ENCODE measurements around the gene CASTOR1.

CASTOR1 gene

GRCh38 chr22:30284172-30284571 lies 5.1 kb downstream of the CASTOR1 start:
- no peak for DNase-seq (ENCODE audit: low read depth)

DNA sequence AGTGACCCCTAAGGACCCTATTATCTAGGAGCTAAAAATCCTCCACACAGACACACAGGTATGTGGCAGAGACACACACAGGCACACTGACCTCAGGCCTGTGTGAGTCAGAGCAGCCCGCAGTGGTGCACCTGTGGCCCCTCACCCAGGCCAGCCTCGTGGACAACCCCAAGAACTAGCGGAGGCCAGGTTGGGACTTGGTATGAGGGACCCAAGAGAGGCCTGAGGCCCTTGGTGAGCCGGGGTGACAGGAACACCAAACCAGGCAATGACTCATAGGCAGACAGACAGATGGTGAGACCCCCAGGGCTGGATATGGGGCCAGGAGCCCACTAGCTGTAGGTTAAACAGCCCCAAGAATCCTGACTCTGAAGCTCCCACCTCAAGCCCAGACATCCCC lies 6.0 kb downstream of the CASTOR1 start:
- DNase-seq (ENCODE audit: low read depth) = no peak

GRCh38 chr22:30282616-30283046 lies 6.7 kb downstream of the CASTOR1 start:
- DNase-seq (ENCODE audit: low read depth) = no peak

DNA sequence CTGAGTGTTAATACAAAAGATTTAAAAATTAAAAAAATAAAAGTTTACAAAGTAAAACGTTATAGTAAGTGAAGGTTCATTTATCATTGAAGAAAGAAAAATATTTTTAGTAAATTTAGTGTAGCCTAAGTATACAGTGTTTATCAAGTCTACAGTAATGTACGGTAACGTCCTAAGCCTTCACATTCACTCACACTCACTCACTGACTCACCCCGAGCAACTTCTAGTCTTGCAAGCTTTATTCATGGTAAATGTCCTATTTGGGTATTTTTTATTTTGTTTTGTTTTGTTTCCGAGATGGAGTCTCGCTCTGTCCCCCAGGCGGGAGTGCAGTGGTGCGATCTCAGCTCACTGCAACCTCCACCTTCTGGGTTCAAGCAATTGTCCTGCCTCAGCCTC lies 8.8 kb downstream of the CASTOR1 start:
- no peak for DNase-seq (ENCODE audit: low read depth)

DNA sequence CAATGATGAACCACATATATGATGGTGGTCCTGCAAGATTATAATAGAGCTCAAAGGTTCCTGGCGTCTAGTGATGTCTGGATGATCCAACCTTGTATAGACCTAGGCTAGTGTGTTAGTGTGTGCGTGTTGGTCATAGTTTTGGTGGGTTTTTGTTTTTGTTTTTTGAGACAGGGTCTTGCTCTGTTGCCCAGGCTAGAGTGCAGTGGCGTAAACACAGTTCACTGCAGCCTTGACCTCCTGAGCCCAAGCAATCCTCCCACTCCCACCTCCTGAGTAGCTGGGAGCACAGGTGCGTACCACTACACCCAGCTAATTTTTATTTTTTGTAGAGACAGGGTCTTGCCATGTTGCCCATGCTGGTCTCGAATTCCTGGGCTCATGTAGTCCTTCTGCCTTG lies 9.4 kb downstream of the CASTOR1 start:
- no peak for DNase-seq (ENCODE audit: low read depth)

- DNase-seq (ENCODE audit: low read depth) = no peak
Observed at GRCh38 chr22:30279046-30279788, 10.1 kb downstream of the CASTOR1 start.

GRCh38 chr22:30277547-30278344 lies 11.6 kb downstream of the CASTOR1 start:
- DNase-seq (ENCODE audit: low read depth) = peak; percentile 73

- DNase-seq (ENCODE audit: low read depth) = no peak
Observed at GRCh38 chr22:30276039-30276438, 13.3 kb downstream of the CASTOR1 start.

GRCh38 chr22:30275625-30276024 lies 13.7 kb downstream of the CASTOR1 start:
- DNase-seq (ENCODE audit: low read depth) = no peak

GRCh38 chr22:30274437-30274812 lies 14.9 kb downstream of the CASTOR1 start:
- no peak for DNase-seq (ENCODE audit: low read depth)

GRCh38 chr22:30273711-30274436 lies 15.4 kb downstream of the CASTOR1 start:
- no peak for DNase-seq (ENCODE audit: low read depth)

- no peak for DNase-seq (ENCODE audit: low read depth)
Observed at GRCh38 chr22:30272781-30273601, 16.3 kb downstream of the CASTOR1 start.

GRCh38 chr22:30270832-30271231 lies 18.5 kb downstream of the CASTOR1 start:
- DNase-seq (ENCODE audit: low read depth) = peak; percentile 80

GRCh38 chr22:30268331-30268730 lies 21.0 kb downstream of the CASTOR1 start:
- no peak for DNase-seq (ENCODE audit: low read depth)

DNA sequence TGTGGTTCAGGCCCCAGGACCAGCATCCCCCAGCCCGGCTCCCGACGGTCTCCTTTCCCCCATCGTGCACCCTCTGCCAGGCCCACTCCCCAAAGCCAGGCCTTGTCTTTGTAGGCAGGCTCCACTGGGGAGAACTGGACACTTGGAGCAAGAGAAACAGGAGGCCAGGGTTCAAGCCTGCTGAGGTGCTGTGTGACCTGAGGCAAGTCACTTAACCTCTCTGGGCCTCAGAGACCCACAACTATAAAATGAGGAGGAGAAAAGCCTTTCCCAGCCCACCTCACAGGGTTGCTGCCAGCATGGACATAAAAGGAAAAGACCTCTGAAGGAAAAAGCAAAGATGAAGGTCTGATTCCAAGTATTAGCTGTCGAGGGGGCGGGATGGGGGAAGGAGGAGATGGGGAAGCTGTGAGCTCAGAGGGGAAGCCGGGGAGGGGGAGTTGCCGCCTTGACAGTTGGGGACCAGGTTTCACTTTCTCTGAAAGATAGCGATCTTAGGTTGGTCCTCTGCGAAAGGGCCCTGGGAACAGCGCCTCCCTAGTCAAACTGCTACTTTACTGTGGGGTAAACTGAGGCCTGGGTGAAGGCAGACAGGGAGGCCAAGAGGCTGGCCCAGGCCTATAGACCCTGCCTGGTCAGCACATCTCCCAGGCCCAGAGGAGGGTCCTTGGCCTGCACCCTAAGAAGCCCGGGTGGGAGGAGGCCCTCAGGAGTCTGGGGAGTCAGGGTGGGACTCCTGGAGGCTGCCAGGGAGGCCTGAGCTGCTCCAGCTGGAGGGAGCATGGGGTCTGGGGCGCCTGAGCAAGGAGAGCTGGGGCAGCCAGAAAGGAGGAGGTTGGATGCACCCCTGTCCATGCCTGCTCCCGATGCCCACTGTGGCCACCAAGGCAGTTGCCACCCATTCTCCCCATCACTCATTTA lies 21.7 kb downstream of the CASTOR1 start:
- DNase-seq (ENCODE audit: low read depth) = no peak

- DNase-seq (ENCODE audit: low read depth) = no peak
Observed at GRCh38 chr22:30266445-30267381, 22.6 kb downstream of the CASTOR1 start, which contains the start of gene OSM. Gene OSM (minus strand): TSS chr22:30266851. CDS start chr22:30266799, 52 bp downstream.

DNA sequence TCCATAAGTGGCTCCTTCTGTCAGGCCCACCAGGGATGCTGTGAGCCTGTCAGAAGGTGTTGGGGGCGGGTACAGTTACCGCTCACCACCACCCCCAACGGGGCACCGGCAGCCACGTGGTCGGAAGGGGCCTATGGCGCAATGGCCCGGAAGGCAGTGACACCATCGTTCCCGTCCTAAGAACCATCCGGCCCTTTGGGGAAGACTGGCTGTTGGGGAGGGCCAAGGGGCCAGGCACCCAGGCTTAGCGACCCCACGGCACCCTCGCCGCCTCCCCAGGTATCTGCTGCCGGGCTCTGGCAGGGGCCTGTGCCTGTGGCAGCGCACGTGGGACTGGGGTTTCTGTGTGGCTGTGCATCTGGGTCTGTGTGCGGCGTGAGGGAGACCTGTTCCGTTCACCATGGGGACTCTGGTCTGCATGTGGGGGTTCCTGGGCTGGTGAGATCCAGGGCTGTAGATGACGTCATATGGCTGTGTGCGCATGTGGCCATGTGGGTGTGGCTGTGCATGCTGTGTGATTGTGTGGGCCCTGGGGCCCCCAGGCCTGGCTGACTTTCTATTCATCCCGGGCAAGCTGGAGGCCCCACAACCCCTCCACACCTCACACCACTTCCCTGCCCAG lies 23.4 kb downstream of the CASTOR1 start:
- no peak for DNase-seq (ENCODE audit: low read depth)

DNA sequence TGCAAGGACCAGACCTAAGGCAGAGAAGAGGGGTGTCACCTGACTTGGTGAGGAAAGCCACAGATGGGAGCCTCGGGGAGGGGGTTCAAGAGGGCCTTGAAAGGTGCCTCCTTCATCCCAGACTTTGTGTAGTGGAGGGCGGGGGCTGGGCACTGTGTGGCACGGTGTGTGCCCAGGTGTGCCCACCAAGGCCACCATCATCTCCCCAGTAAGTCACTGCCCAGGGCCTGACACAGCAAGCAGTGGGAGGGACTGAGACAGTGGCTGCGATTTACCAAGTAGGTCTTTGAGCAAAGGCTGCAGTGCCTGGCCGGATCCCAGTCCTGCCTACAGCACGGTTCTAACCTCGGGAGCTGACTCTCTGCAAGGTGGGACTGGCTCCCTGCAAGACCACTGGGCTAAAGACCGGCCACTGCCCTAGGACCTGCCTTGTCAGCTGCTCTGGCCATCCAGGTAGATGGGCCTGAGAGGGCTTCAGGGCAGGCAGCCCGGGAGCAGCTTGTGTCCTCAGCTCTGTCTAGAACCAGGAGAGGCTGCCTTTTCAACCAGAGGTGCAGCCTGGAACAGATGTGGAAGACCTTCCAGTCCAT lies 24.1 kb downstream of the CASTOR1 start:
- no peak for DNase-seq (ENCODE audit: low read depth)

DNA sequence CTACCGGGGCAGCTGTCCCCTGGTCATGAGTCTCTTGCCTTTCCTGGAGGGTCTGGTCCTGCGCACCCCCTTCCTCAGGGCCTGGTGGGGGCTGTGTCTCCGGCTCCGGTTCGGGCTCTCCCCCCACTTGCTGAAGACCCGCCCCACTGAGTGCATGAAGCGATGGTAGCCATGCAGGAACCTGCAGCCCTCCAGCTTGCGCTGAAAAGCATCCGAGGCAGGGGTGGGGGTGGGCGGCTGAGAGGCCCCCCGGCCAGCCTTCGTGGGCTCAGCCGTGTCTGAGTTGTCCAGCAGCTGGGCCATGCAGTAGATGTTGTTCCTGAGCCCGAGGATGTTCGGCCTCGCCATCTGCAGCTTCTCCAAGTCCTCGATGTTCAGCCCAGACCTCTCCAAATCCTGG lies 25.4 kb downstream of the CASTOR1 start:
- DNase-seq (ENCODE audit: low read depth) = no peak
